Measurements from ENCODE around the gene AP1G1. TPM values are rescaled to one million over a fixed set of nuclear protein-coding genes. Genes with fewer than 3 reads are reported as not detected.

AP1G1 gene
- total RNA-seq, 4 donors from 2014 or later = 80.0 to 108 (median 92.4) TPM

DNA sequence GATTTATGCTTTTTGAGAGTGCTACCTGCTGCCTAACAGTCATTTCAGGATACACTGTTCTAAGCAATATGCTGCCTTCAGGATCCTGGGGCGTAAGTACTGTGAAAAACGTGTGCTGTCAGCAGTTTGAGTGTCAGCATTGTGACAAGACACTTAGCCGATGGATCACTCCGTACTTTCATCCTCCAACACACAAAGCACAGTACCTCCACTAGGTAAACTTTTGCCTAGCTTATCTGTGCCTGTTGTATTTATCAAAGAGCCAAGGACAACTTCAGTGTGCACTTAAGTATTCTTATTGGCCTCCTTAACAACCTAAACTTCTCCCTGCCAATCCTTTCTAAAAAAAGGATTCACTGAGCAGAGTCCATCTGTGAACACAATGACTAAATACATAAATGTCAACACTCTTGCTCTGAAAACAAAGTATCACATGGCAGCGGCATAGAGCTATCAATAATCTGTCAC lies 50.3 kb downstream of the AP1G1 start:
- DNase-seq (ENCODE audit: low spot score) (no peak), ATAC-seq (ENCODE audit: low FRiP score) (no peak)
- TF ChIP-seq CTCF (IDR thresholded peaks at IDR 0.05) = no peak

GRCh38 chr16:71754652-71755051 lies 54.0 kb downstream of the AP1G1 start:
- no peak for DNase-seq (ENCODE audit: low spot score)
- no peak for TF ChIP-seq CTCF (IDR thresholded peaks at IDR 0.05)
- no peak for ATAC-seq (ENCODE audit: low FRiP score)

DNA sequence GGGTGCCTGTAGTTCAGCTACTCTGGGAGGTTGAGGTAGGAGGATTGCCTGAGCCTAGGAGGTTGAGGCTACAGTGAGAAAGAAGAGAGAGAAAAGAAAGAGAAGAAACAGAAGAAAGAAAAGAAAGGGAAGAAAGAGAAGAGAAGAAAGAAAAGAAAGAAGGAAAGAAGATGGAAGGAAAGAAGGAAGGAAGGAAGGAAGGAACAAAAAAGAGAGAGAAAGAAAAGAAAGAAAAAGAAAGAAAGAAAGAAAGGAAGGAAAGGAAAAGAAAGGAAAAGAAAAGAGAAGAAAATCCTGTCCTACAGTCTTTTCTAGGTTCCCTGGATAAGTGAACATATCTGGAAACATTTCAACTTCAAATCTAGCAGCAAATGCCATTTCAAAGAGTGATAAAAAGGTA lies 54.5 kb downstream of the AP1G1 start:
- no peak for ATAC-seq (ENCODE audit: low FRiP score)
- no peak for DNase-seq (ENCODE audit: low spot score)
- no peak for TF ChIP-seq CTCF (IDR thresholded peaks at IDR 0.05)

GRCh38 chr16:71748226-71748625 lies 60.4 kb downstream of the AP1G1 start:
- TF ChIP-seq CTCF (IDR thresholded peaks at IDR 0.05) = no peak
- DNase-seq (ENCODE audit: low spot score) = no peak
- no peak for ATAC-seq (ENCODE audit: low FRiP score)

- no peak for TF ChIP-seq CTCF (IDR thresholded peaks at IDR 0.05)
Measured at GRCh38 chr16:71746442-71747046, 62.1 kb downstream of the AP1G1 start.

DNA sequence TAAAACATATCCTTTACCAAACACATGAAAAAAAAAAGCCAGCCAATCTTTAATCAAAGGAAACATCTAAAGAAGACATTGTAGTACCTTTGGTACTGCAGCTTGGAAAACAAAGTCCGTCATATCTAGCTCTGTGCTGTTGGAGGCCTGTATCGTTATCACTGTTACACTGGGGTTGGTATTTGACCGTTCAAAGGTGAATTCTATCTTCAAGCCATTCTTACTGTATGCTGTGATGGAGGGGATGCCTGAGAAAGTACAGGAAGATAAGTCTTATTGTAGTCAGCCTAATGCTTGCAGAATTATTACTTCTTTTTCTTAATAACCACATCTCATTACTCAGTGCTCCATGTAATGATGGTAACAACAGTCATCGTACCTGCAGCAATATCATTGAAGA lies 69.8 kb downstream of the AP1G1 start:
- TF ChIP-seq CTCF (IDR thresholded peaks at IDR 0.05) = no peak
- DNase-seq (ENCODE audit: low spot score) (no peak), ATAC-seq (ENCODE audit: low FRiP score) (no peak)

More at GRCh38 chr16:71746442-71747046, 62.1 kb downstream of the AP1G1 start:
- ATAC-seq (ENCODE audit: low FRiP score) (no peak), DNase-seq (ENCODE audit: low spot score) (no peak)

DNA sequence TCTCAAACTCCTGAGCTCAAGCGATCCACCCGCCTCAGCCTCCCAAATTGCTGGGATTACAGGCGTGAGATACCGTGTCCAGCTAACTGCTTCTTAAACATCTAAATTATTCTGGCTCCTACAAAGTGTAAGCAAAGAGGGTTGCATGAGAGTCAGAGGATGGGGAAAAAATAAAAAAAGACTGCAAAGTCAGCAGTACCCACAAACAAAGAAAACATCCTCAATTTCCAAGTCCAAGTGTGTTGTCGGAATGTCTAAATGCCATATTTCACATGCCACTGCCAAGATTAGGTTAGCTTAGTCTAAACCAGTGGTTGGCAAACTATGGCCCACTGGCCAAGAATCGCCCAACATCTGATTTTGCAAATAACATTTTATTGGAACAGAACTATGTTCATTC lies 71.1 kb downstream of the AP1G1 start:
- DNase-seq (ENCODE audit: low spot score) (no peak), ATAC-seq (ENCODE audit: low FRiP score) (no peak)
- no peak for TF ChIP-seq CTCF (IDR thresholded peaks at IDR 0.05)

Data from omental fat pad (tissue), 4 donors.